Hepatocyte (in vitro differentiated cells): Measurements from ENCODE around the gene LAMA4.

Experiments used
- EZH2 ChIP-seq: fragments of 200-600 bp; sonication (generic); IDR thresholded peaks from 2 replicates; pipeline ENCODE4 v1.6.1; 2016; ENCODE audit warnings: antibody characterized with exemption, mild to moderate bottlenecking, borderline replicate concordance
- EZH2phosphoT487 ChIP-seq: fragments of 200-600 bp; sonication (generic); IDR thresholded peaks from one replicate; pipeline ENCODE4 v1.6.1; 2018; ENCODE audit warnings: antibody characterized with exemption, mild to moderate bottlenecking, low read depth, moderate library complexity; ENCODE audit not compliant: unreplicated experiment, severe bottlenecking
- TF ChIP-seq, protein P1 (sequence below): fragments of 200-600 bp; sonication (generic); IDR thresholded peaks from 2 replicates; pipeline ENCODE4 v1.5.1; 2016; ENCODE audit warnings: antibody characterized with exemption, mild to moderate bottlenecking; ENCODE audit not compliant: poor library complexity

DNA sequence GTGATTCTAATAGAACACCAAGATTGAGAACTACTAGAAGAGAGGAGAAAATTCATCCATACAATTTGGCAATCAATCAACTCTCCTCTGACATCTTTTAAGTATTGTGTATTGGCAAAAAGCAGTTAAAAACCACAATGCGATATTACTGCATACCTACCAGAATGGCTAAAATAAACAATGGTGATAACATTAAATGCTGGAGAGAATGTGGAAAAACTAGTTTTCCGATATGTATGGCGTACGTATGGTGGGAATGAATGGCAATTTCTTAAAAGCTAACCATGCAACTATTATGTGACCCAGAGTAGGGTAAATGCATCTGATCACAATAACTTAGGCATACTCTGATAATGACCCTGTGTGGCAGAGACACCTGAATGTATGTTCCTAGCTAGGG is 29.3 kb upstream of the LAMA4 start:
- TF ChIP-seq, protein P1, sequence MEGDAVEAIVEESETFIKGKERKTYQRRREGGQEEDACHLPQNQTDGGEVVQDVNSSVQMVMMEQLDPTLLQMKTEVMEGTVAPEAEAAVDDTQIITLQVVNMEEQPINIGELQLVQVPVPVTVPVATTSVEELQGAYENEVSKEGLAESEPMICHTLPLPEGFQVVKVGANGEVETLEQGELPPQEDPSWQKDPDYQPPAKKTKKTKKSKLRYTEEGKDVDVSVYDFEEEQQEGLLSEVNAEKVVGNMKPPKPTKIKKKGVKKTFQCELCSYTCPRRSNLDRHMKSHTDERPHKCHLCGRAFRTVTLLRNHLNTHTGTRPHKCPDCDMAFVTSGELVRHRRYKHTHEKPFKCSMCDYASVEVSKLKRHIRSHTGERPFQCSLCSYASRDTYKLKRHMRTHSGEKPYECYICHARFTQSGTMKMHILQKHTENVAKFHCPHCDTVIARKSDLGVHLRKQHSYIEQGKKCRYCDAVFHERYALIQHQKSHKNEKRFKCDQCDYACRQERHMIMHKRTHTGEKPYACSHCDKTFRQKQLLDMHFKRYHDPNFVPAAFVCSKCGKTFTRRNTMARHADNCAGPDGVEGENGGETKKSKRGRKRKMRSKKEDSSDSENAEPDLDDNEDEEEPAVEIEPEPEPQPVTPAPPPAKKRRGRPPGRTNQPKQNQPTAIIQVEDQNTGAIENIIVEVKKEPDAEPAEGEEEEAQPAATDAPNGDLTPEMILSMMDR = no peak
- TF ChIP-seq EZH2 (no peak), EZH2phosphoT487 (no peak)
